Esophagus mucosa (tissue), 1 donor: ENCODE results near the gene ARIH1. TPM values are rescaled to one million over a fixed set of nuclear protein-coding genes. Genes with fewer than 3 reads are reported as not detected.

ENCODE experiments used
- ATAC-seq: fragments of 200-7000 bp; cut with Tn5 transposase; one replicate; pipeline ENCODE4 v1.9.1; 2020
- total RNA-seq: library from RNA; stranded (reverse); gene quantifications from one replicate; pipeline ENCODE4 v1.2.4, GENCODE V29; 2023
- donor health status: DM: yes; HTN: yes; CAD: no.

The ARIH1 gene
- total RNA-seq, 1 donor from 2014 or later = 98.7 TPM

DNA sequence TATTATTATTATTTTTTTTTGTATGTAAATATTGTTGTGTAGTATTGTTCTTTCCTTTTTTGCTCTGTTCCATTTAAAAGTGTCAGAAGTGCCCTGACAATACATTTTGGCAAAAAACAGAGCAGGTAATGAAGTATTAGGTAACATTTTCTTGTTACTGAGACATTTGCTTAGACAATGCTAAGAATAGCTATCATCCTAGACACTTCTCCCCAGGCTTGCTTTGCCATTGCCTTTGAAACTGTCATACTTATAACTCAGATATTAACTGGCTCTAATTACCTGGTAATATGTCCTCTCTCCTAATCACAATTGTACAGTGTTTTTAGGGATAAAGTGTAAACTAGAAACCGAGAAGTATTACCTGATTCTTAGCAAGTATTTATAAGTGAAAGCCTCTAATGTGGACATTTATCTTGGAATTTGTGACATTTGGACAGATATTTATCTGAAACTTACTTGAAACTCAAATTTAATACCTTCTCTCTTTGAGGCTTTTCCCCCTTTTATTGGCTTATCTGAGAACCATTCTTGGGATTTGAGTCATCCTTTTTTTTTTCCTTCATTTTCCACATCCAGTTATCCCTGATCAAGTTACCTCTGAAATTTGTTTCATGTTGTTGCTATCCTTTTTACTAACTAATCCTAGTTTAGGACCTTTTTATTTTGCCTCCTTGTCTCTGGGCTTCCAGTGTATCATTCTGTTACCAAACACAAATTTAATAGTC is 13.1 kb downstream of the ARIH1 start:
- no peak for ATAC-seq

GRCh38 chr15:72488558-72488957 is 14.4 kb downstream of the ARIH1 start:
- no peak for ATAC-seq

GRCh38 chr15:72489943-72490554 is 15.9 kb downstream of the ARIH1 start:
- no peak for ATAC-seq

DNA sequence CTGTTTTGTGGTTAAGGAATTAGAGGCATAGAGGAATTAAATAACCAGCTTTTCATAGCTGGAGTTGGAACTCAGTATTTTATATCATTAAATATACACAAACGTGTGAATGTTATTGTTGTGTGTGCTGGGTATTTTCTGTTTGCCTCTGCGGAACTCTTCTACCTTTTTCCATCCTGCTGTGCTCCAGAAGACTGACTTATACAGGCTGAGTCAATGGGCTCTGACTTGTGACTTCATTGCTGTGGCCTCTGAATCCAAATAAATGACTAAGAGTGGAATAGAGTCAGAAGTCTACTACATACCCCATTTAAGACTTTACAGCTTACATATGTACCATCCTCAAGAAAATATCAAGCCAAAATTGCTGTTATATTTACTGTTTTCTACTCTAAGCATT is 17.6 kb downstream of the ARIH1 start:
- ATAC-seq = peak; percentile 52

DNA sequence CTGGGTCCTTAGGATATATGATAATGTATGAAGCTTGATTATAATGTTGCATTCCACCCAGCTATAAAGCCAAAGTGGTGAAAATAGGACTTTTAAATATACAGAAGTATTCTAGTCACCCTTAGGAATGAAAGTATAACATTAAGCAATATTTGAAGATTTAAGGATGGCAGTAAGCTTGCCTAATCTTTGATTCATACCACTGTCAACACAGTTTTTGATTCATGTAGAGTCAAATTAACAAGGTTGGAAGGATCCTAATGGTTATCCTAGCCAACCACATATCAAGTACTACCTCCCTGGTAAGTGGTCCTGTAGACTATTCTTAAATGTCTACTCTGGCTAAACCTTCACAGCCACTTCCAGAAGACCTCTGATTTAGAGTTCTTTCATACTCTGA is 18.6 kb downstream of the ARIH1 start:
- peak; percentile 40 for ATAC-seq

DNA sequence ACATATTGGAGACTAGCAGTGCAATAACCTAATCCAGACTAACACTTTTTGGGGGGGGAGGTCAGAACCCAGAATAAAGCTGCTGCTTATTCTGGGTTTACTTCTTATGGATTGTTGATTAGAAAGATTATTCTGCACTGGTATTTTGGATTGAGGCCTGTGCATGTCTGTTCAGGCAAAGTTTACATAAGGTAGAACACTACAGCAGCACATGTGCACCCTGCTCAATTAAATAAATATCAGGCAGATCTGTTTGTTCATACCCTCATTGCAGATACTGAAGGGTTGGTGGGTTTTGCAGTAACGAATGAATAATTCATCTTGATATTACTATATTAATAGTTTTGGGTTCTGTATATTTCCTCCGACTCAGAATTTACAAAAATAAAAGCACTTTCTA is 19.1 kb downstream of the ARIH1 start:
- ATAC-seq = no peak

DNA sequence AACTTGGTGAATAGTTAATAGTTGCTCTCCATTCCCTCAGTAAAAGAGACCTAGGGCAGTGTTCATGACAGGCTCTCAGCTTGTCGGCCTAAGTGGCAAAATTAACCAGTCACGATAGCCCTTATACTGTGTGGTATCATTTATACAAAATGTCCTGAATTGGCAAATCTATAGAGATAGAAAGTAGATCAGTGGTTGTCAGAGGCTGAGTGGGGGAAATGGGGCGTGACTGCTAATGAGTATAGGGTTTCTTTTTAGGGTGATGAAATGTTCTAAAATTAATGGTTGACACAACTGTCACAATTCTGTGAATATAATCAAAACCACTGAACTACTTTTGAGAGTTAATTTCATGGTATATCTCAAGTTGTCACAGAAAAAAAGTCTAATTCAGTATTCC is 20.9 kb downstream of the ARIH1 start:
- no peak for ATAC-seq

GRCh38 chr15:72496783-72497182 is 22.7 kb downstream of the ARIH1 start:
- no peak for ATAC-seq

- no peak for ATAC-seq
These were observed 23.3 kb downstream of the ARIH1 start for GRCh38 chr15:72497402-72497801.

DNA sequence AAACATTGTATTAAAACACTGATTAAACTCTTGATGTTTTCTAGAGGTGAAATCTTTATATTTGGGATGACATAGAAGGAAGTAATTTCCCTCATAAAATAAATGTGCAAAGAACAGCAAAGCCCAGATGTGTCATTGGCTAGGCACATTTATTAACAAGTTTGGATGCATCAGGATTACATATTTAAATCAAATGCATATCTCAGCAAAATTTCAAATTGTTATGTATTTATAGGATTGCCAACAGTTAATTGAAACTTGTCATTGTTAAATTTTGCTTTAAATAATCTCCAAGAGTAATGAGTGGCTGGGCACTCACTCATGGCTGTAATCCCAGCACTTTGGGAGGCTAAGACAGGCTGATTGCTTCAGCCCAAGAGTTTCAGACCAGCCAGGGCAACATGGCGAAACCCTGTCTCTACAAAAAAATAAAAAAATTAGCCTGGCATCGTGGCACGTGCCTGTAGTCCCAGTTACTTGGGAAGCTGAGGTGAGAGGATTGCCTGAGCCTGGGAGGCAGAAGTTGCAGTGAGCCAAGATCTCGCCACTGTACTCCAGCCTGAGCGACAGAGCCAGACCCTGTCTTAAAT is 28.2 kb downstream of the ARIH1 start:
- no peak for ATAC-seq

DNA sequence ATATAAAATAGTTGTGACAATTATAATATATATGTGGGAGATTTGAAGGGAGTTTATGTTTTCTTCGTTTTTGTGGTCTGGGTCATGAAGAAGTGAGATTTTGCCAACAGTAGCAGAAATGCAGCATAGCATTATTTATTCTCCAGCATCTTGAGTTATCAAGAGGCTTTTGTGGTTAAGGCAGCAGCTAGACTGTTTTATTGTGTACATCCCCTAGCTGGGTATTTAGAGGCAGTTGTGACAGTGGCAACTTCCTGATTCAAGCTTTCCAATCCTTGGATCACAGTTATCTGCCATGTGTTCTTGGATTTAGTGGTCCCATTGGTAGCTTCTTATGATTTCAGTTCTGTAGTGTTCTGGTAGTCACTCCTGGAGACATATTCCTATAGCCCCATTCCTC is 29.0 kb downstream of the ARIH1 start:
- ATAC-seq = no peak

- ATAC-seq = no peak
These were observed 33.4 kb downstream of the ARIH1 start for GRCh38 chr15:72507402-72508092.

DNA sequence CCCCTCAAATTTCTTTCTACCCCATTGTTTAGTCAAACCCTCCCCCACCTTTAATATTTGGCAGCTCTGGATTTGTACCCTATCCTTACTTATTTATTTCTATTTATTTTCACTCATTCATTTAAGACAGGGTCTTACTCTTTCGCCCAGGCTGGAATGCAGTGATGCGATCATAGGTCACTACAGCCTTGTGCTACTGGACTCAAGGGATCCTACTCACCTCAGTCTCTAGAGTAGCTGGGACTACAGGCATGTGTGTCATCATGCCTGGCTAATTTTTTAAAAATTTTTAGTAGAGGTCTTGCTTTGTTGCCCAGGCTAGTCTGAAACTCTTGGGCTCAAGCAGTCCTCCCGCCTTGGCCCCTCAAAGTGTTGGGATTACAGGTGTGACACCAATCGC is 35.4 kb downstream of the ARIH1 start:
- ATAC-seq = no peak

- no peak for ATAC-seq
These were observed 37.4 kb downstream of the ARIH1 start for GRCh38 chr15:72511536-72511935.

DNA sequence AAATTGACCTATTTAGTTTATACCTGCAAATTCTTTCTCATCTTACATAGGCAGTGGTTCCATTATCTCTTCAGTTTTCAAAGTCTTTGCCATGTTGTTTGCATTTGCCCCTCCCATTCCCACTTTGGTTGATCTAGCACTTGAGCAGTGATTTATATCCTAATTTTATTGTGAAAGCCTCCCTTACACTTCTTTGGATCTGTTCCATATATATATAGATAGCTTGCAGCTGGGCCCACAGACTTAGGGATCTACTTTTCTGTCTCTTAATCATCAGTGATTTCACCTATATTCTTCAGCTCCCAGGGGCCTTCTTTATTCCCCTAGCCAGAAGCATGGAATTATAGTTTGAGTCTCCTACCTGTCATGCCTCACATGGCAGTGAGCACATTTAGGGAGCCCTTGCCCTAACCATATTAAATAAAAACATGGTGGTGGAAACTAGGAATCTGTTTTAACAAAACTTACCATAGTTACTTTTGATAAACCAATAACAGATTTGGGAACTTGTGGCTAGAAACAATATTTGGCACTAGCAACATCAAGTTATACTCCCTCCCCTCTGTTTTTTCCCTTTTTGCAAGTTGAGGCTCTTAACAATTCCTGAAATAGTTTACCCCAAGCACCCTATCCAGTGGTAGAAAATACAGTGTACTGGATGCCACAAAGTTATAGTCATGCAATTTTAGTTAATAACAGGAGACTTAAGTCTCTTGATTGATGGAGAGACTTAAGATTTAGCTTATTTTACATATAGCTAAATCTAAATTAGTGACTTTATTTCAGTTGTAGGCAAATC is 41.7 kb downstream of the ARIH1 start:
- ATAC-seq = no peak

DNA sequence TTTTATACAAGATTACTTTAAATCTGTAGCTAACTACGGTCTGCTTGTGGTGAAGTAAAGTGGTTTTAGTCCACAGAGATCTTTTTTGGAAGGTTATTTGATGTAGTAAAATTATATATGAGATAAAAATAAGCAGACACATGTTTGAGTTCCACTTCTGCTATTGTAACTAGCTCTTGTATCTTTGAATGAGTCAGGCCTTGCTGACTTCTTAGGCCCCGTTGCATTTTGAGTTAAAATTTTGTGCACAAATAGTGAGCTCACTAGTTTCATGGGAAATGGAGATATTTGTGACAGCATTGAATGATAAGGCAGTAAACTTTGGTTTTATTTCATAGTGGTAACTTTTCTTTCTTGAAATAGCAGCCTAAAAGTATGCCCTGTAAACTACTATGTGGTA is 42.6 kb downstream of the ARIH1 start:
- no peak for ATAC-seq

- ATAC-seq = no peak
These were observed 47.6 kb downstream of the ARIH1 start for GRCh38 chr15:72521682-72522081.

- no peak for ATAC-seq
These were observed 59.0 kb downstream of the ARIH1 start for GRCh38 chr15:72532991-72533601.

DNA sequence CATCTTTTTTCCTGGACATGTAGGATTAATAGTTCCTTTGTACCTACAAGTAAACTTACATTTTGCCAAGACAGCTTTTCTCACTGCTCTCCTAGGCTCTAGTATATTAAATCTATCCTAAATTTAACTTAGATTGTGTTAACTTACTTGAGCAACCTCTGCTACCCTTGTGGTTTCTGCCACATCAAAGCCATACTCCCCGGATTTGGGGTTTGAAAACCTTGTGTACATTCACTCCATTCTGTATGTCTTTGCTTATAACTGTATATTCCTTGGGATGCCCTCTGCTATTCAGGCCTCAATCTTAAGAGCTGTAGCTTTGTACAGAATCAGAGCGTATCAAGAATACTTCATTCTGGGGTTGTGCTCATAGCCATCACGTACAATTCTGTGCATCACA is 60.4 kb downstream of the ARIH1 start:
- ATAC-seq = no peak

DNA sequence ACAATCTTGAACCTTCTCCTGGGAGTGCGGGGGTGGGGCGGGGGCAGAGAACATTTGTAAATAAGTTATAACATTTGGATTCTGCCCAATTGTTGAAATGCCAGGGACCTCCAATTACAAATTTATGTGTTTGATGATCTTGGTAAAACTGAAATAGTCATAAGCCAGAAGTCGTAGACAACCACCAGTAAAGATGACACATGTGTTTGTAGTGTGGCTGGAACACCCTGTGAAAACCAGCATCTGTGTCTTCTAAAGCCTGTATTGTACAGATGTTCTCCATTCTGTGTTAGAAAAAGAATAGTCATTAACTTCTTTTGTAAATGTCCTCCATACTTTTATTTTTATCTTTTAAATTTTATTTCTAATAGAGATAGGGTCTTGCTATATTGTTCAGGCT is 61.8 kb downstream of the ARIH1 start:
- ATAC-seq = no peak

GRCh38 chr15:72536506-72536905 is 62.4 kb downstream of the ARIH1 start:
- no peak for ATAC-seq

GRCh38 chr15:72538931-72539330 is 64.8 kb downstream of the ARIH1 start:
- no peak for ATAC-seq
